Peyer's patch (tissue), 4 donors: ENCODE data around the gene ADGRF1.

Experiments
- CTCF ChIP-seq, 6 experiments: fragments of 450-650 bp in 4 of 6; fragments of 200-600 bp in 2 of 6; sonication (generic) in 1 of 6; IDR thresholded peaks; one replicate each; pipeline ENCODE4 v1.5.1; 2017 to 2019; ENCODE audit warnings: antibody characterized with exemption in 6 of 6, mild to moderate bottlenecking in 3 of 6, moderate library complexity in 1 of 6
- POLR2A ChIP-seq, 2 donors: fragments of 450-650 bp; IDR thresholded peaks; one replicate each; pipeline ENCODE4 v1.5.1; 2017; ENCODE audit warnings: antibody characterized with exemption in 2 of 2, mild to moderate bottlenecking in 2 of 2, moderate library complexity in 2 of 2

GRCh38 chr6:47086051-47086770, 44.1 kb upstream of the ADGRF1 start:
- TF ChIP-seq POLR2A (IDR thresholded peaks at IDR 0.05) (no peak), CTCF (IDR thresholded peaks at IDR 0.05) (no peak)
